Gastroesophageal sphincter (tissue), 4 donors: ENCODE data around the gene PIP4K2A. TPM values are rescaled to one million over a fixed set of nuclear protein-coding genes. Genes with fewer than 3 reads are reported as not detected.

ENCODE experiments used
- ATAC-seq: fragments of 150-250 bp; one replicate; pipeline ENCODE4 v1.9.1; 2016; ENCODE audit warnings: mild to moderate bottlenecking, moderate library complexity
- H3K27ac ChIP-seq, 4 donors: fragments of 200-600 bp; sonication (generic) in 3 of 4; 1 replicate in 3 of 4; 2 replicates in 1 of 4; pipeline ENCODE4 v1.5.1; 2016 to 2019
- H3K27me3 ChIP-seq: fragments of 200-600 bp; sonication (generic); one replicate; pipeline ENCODE4 v1.5.1; 2019
- H3K36me3 ChIP-seq, 2 donors: fragments of 200-600 bp; sonication (generic); one replicate each; pipeline ENCODE4 v1.5.1; 2019; ENCODE audit warnings: control low read depth in 1 of 2
- H3K4me1 ChIP-seq, 3 donors: fragments of 200-600 bp; sonication (generic); 1 replicate in 2 of 3; 2 replicates in 1 of 3; pipeline ENCODE4 v1.5.1; 2016 to 2019; ENCODE audit warnings: control low read depth in 2 of 3
- H3K4me3 ChIP-seq, 2 donors: fragments of 200-600 bp; sonication (generic); one replicate each; pipeline ENCODE4 v1.5.1; 2019; ENCODE audit warnings: mild to moderate bottlenecking in 1 of 2, moderate library complexity in 1 of 2
- H3K9me3 ChIP-seq, 3 donors: fragments of 200-600 bp; sonication (generic); one replicate each; pipeline ENCODE4 v1.5.1; 2017 to 2019; ENCODE audit warnings: control low read depth in 2 of 3
- CTCF ChIP-seq, 4 experiments: fragments of 200-600 bp in 2 of 4; fragments of 450-650 bp in 2 of 4; sonication (generic) in 1 of 4; IDR thresholded peaks; one replicate each; pipeline ENCODE4 v1.5.1; 2017 to 2019; ENCODE audit warnings: antibody characterized with exemption in 4 of 4, mild to moderate bottlenecking in 2 of 4, moderate library complexity in 2 of 4
- EP300 ChIP-seq: sonication (generic); formaldehyde crosslinking; IDR thresholded peaks from one replicate; pipeline ENCODE4 v1.6.1; 2017; ENCODE audit warnings: antibody characterized with exemption, mild to moderate bottlenecking
- POLR2A ChIP-seq, 2 donors: fragments of 450-650 bp; IDR thresholded peaks; one replicate each; pipeline ENCODE4 v1.6.1; 2017; ENCODE audit warnings: antibody characterized with exemption in 2 of 2, mild to moderate bottlenecking in 2 of 2, moderate library complexity in 1 of 2
- POLR2AphosphoS5 ChIP-seq: sonication (generic); formaldehyde crosslinking; IDR thresholded peaks from one replicate; pipeline ENCODE4 v1.6.1; 2017; ENCODE audit warnings: antibody characterized with exemption
- WGBS, 2 donors: methylation state at CpG; one replicate each; pipeline ENCODE4 v1.1.5; 2018; ENCODE audit warnings: low coverage in 1 of 2; 5-methylcytosine and 5-hydroxymethylcytosine counted together
- total RNA-seq, 4 donors: library from RNA; depleted of rRNA; stranded (reverse); fragments of >200 nt; gene quantifications; one replicate each; pipeline ENCODE4 v1.1.0, GENCODE V29; 2016

PIP4K2A gene
- total RNA-seq, 4 donors from 2014 or later: 30.4 to 57.2 (median 51.3) TPM

GRCh38 chr10:22544325-22545068 is 169.9 kb downstream of the PIP4K2A start:
- Histone ChIP-seq H3K36me3 (peaks cover 0 to 98% of the 10 kb centered on the region in 2 donors), H3K9me3 (no peaks in the 10 kb centered on the region), H3K4me1 (no peaks in the 10 kb centered on the region), H3K4me3 (no peak overlapping the region), H3K27me3 (no peaks in the 10 kb centered on the region), H3K27ac (no peak overlapping the region)
- no peak for TF ChIP-seq POLR2AphosphoS5
- TF ChIP-seq CTCF (IDR thresholded peaks at IDR 0.05): no peak
- no peak for TF ChIP-seq EP300
- no peak for TF ChIP-seq POLR2A (IDR thresholded peaks at IDR 0.05)
- WGBS, 2 donors: 60 to 80% methylated on average over 3 of the region's 12 CpGs
- ATAC-seq: no peak

GRCh38 chr10:22542773-22543172 is 171.6 kb downstream of the PIP4K2A start:
- no peak overlapping the region for H3K27ac ChIP-seq
- ATAC-seq: no peak
- TF ChIP-seq POLR2A (IDR thresholded peaks at IDR 0.05): no peak
- no peak for TF ChIP-seq EP300
- no peak for TF ChIP-seq CTCF (IDR thresholded peaks at IDR 0.05)
- no peak for TF ChIP-seq POLR2AphosphoS5

GRCh38 chr10:22541900-22542299 is 172.5 kb downstream of the PIP4K2A start:
- no peaks in the 10 kb centered on the region for H3K9me3 ChIP-seq
- H3K27me3 ChIP-seq: no peaks in the 10 kb centered on the region
- H3K4me3 ChIP-seq: no peak overlapping the region
- H3K4me1 ChIP-seq: no peaks in the 10 kb centered on the region
- no peak for TF ChIP-seq EP300
- no peak for TF ChIP-seq POLR2A (IDR thresholded peaks at IDR 0.05)
- TF ChIP-seq CTCF (IDR thresholded peaks at IDR 0.05): no peak
- no peak for TF ChIP-seq POLR2AphosphoS5
- H3K36me3 ChIP-seq: peaks cover 0 to 100% of the 10 kb centered on the region in 2 donors
- 90 to 92% methylated on average over 4 to 8 of the region's 10 CpGs for WGBS, 2 donors
- no peak for ATAC-seq
- H3K27ac ChIP-seq: no peak overlapping the region

More at GRCh38 chr10:22542773-22543172, 171.6 kb downstream of the PIP4K2A start:
- H3K4me3 ChIP-seq: no peak overlapping the region
- H3K4me1 ChIP-seq: no peaks in the 10 kb centered on the region
- 40 to 100% methylated on average over 1 of the region's 7 CpGs for WGBS, 2 donors
- H3K9me3 ChIP-seq: no peaks in the 10 kb centered on the region
- H3K36me3 ChIP-seq: peaks cover 0 to 99% of the 10 kb centered on the region in 2 donors
- H3K27me3 ChIP-seq: no peaks in the 10 kb centered on the region

GRCh38 chr10:22539579-22540298 is 174.6 kb downstream of the PIP4K2A start:
- TF ChIP-seq POLR2AphosphoS5 (no peak), POLR2A (IDR thresholded peaks at IDR 0.05) (no peak), EP300 (no peak), CTCF (IDR thresholded peaks at IDR 0.05) (no peak)
- peaks cover 0 to 88% of the 10 kb centered on the region in 2 donors for H3K36me3 ChIP-seq
- no peak for ATAC-seq
- no peaks in the 10 kb centered on the region for H3K9me3 ChIP-seq
- no peaks in the 10 kb centered on the region for H3K27me3 ChIP-seq
- 80 to 87% methylated on average over 1 to 11 of the region's 11 CpGs for WGBS, 2 donors
- H3K27ac ChIP-seq: no peak overlapping the region
- H3K4me1 ChIP-seq: no peaks in the 10 kb centered on the region
- H3K4me3 ChIP-seq: no peak overlapping the region

GRCh38 chr10:22537810-22538209 is 176.6 kb downstream of the PIP4K2A start:
- no peaks in the 10 kb centered on the region for H3K9me3 ChIP-seq
- ATAC-seq: no peak
- peaks cover 0 to 68% of the 10 kb centered on the region in 2 donors for H3K36me3 ChIP-seq
- 80 to 100% methylated on average over 1 of the region's 6 CpGs for WGBS, 2 donors
- no peak overlapping the region for H3K27ac ChIP-seq
- no peaks in the 10 kb centered on the region for H3K27me3 ChIP-seq
- H3K4me1 ChIP-seq: no peaks in the 10 kb centered on the region
- no peak overlapping the region for H3K4me3 ChIP-seq
- TF ChIP-seq EP300: no peak
- no peak for TF ChIP-seq POLR2AphosphoS5
- TF ChIP-seq POLR2A (IDR thresholded peaks at IDR 0.05): no peak
- TF ChIP-seq CTCF (IDR thresholded peaks at IDR 0.05): no peak
